Measurements from ENCODE around the gene CEP104.

DNA sequence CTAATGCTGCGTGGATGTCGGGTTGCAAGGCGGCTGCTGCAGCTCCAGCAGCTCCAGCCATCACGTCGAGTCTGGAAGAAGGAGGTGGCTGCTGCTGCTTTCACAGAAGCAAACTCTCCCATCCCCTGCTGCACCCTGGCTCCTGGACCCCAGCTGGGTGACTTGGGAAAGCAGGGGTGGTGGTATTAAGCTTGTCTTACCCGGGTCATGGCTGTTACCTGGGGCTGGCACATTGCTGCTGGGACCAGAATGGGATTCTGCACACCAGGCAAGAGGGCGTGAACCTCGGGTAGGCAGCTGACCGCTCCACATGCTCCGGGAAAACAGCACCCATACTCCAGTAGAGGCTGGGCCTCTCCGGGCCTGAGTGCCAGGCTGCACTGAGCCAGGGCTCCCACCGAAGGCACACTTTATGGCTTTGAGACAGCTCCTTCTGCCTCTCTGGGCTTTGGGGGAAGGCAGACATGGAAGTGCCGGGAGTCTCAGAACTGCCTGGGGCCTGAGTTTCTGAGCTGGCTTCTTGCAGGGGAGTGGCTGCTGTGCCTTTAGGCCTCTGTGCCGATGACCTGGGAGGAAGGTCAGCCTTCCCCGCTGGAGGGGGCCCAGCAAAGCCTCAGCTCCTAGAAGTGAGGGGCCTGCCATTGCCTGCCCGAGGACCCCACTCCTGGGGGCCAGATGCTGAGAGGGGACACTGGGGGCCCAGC, 83.3 kb downstream of the CEP104 start:
- TF ChIP-seq, protein P1, sequence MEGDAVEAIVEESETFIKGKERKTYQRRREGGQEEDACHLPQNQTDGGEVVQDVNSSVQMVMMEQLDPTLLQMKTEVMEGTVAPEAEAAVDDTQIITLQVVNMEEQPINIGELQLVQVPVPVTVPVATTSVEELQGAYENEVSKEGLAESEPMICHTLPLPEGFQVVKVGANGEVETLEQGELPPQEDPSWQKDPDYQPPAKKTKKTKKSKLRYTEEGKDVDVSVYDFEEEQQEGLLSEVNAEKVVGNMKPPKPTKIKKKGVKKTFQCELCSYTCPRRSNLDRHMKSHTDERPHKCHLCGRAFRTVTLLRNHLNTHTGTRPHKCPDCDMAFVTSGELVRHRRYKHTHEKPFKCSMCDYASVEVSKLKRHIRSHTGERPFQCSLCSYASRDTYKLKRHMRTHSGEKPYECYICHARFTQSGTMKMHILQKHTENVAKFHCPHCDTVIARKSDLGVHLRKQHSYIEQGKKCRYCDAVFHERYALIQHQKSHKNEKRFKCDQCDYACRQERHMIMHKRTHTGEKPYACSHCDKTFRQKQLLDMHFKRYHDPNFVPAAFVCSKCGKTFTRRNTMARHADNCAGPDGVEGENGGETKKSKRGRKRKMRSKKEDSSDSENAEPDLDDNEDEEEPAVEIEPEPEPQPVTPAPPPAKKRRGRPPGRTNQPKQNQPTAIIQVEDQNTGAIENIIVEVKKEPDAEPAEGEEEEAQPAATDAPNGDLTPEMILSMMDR (IDR thresholded peaks at IDR 0.05 in 8 of 11, conservative IDR thresholded peaks at IDR 0.05 in 3 of 11) = no peak
- no peak for TF ChIP-seq POLR2A (IDR thresholded peaks at IDR 0.05)

Measured in spleen (tissue), 7 donors.